Bronchial epithelial cell (primary cell): Measurements from ENCODE around the gene COL21A1. TPM values are rescaled to one million over a fixed set of nuclear protein-coding genes. Genes with fewer than 3 reads are reported as not detected.

Source experiments
- DNase-seq: peaks from one replicate; pipeline ENCODE4 v3.0.0-alpha.2; 2010; ENCODE audit warnings: low read depth
- FAIRE-seq: peaks from 2 replicates; lab custom pipeline; 2011; peaks lifted over from hg19 to GRCh38; lab: Jason Lieb, UNC
- H3K27me3 ChIP-seq: 2 replicates; pipeline ENCODE4 v1.5.1; 2011; ENCODE audit warnings: low read length; ENCODE audit not compliant: control insufficient read depth, insufficient read depth
- H3K36me3 ChIP-seq: 2 replicates; pipeline ENCODE4 v1.5.1; 2011; ENCODE audit warnings: low read length; ENCODE audit not compliant: control insufficient read depth, insufficient read depth
- H3K4me3 ChIP-seq: 2 replicates; pipeline ENCODE4 v1.5.1; 2011; ENCODE audit warnings: mild to moderate bottlenecking, low read depth, low read length, control low read depth
- CTCF ChIP-seq: IDR thresholded peaks from 2 replicates; pipeline ENCODE4 v1.5.1; 2011; ENCODE audit warnings: mild to moderate bottlenecking, moderate library complexity, low read length, control low read depth, inconsistent platforms; ENCODE audit not compliant: insufficient read depth, severe bottlenecking
- total RNA-seq: library from RNA; depleted of rRNA; stranded (reverse); fragments of >200 nt; gene quantifications from 2 replicates; pipeline ENCODE4 v1.2.1, GENCODE V29; 2014

The COL21A1 gene
- total RNA-seq, 1 donor from 2014 or later = 8.2 TPM

GRCh38 chr6:56288347-56288746 lies 41.0 kb upstream of the COL21A1 start:
- TF ChIP-seq CTCF = no peak
- Histone ChIP-seq H3K36me3 (no peaks in the 10 kb centered on the region), H3K27me3 (no peaks in the 10 kb centered on the region), H3K4me3 (no peak overlapping the region)
- peak; percentile 48 for DNase-seq
- FAIRE-seq = no peak

GRCh38 chr6:56282391-56282790 lies 35.0 kb upstream of the COL21A1 start:
- FAIRE-seq = no peak

GRCh38 chr6:56280126-56280525 lies 32.7 kb upstream of the COL21A1 start:
- Histone ChIP-seq H3K36me3 (no peaks in the 10 kb centered on the region), H3K4me3 (no peak overlapping the region), H3K27me3 (no peaks in the 10 kb centered on the region)
- TF ChIP-seq CTCF = no peak
- FAIRE-seq (no peak), DNase-seq (no peak)

More at GRCh38 chr6:56282391-56282790, 35.0 kb upstream of the COL21A1 start:
- no peak for TF ChIP-seq CTCF
- Histone ChIP-seq H3K36me3 (no peaks in the 10 kb centered on the region), H3K27me3 (no peaks in the 10 kb centered on the region), H3K4me3 (no peak overlapping the region)
- DNase-seq = no peak

GRCh38 chr6:56279331-56280080 lies 32.1 kb upstream of the COL21A1 start:
- Histone ChIP-seq H3K4me3 (no peak overlapping the region), H3K27me3 (no peaks in the 10 kb centered on the region), H3K36me3 (no peaks in the 10 kb centered on the region)
- FAIRE-seq = no peak
- peak; percentile 30 for DNase-seq
- TF ChIP-seq CTCF = no peak

- no peaks in the 10 kb centered on the region for H3K36me3 ChIP-seq
- H3K27me3 ChIP-seq = no peaks in the 10 kb centered on the region
- TF ChIP-seq CTCF = no peak
- H3K4me3 ChIP-seq = no peak overlapping the region
- DNase-seq = no peak
- no peak for FAIRE-seq
These were observed 30.8 kb upstream of the COL21A1 start for GRCh38 chr6:56278171-56278591.
